Trophoblast cell (in vitro differentiated cells and primary cell): ENCODE data around the gene CAND2.
A peak's percentile ranks its signal among the peaks of the same experiment; 100 is the strongest.

Experiments used
- DNase-seq, 2 donors: peaks; one replicate each; pipeline ENCODE4 v3.0.0-alpha.2; 2016
- H2AFZ ChIP-seq: 2 replicates; pipeline ENCODE4 v1.6.1; 2013; ENCODE audit warnings: low read length, moderate library complexity, mild to moderate bottlenecking; ENCODE audit not compliant: insufficient read depth, poor library complexity
- H2AK5ac ChIP-seq: 2 replicates; pipeline ENCODE4 v1.6.1; 2013; ENCODE audit warnings: mild to moderate bottlenecking, low read length
- H2BK120ac ChIP-seq: 2 replicates; pipeline ENCODE4 v1.6.1; 2013; ENCODE audit warnings: low read length, mild to moderate bottlenecking, moderate library complexity; ENCODE audit not compliant: insufficient read depth, poor library complexity
- H2BK12ac ChIP-seq: 2 replicates; pipeline ENCODE4 v1.6.1; 2013; ENCODE audit warnings: mild to moderate bottlenecking, low read length, moderate library complexity
- H2BK5ac ChIP-seq: 2 replicates; pipeline ENCODE4 v1.6.1; 2013; ENCODE audit warnings: low read length, low read depth, moderate library complexity, mild to moderate bottlenecking; ENCODE audit not compliant: poor library complexity
- H3K14ac ChIP-seq: 2 replicates; pipeline ENCODE4 v1.6.1; 2013; ENCODE audit warnings: mild to moderate bottlenecking, low read length
- H3K18ac ChIP-seq: 2 replicates; pipeline ENCODE4 v1.6.1; 2013; ENCODE audit warnings: mild to moderate bottlenecking, low read length
- H3K23ac ChIP-seq: 2 replicates; pipeline ENCODE4 v1.6.1; 2013; ENCODE audit warnings: low read length
- H3K27ac ChIP-seq: 2 replicates; pipeline ENCODE4 v1.5.1; 2013; ENCODE audit warnings: low read depth, mild to moderate bottlenecking, inconsistent platforms, low read length, moderate library complexity
- H3K27me3 ChIP-seq: 2 replicates; pipeline ENCODE4 v1.6.1; 2013; ENCODE audit warnings: inconsistent platforms, mild to moderate bottlenecking, low read length, moderate library complexity; ENCODE audit not compliant: insufficient read depth
- H3K36me3 ChIP-seq, 2 experiments: 1 replicate in 1 of 2; 2 replicates in 1 of 2; pipeline ENCODE4 v1.6.1; 2013; ENCODE audit warnings: low read length in 2 of 2, mild to moderate bottlenecking in 2 of 2, moderate library complexity in 1 of 2; ENCODE audit not compliant: insufficient read depth in 2 of 2, control insufficient read depth in 1 of 2
- H3K4ac ChIP-seq: 2 replicates; pipeline ENCODE4 v1.6.1; 2013; ENCODE audit warnings: low read depth, mild to moderate bottlenecking, low read length, moderate library complexity
- H3K4me1 ChIP-seq, 2 experiments: 1 replicate in 1 of 2; 2 replicates in 1 of 2; pipeline ENCODE4 v1.6.1; 2013; ENCODE audit warnings: low read length in 2 of 2, mild to moderate bottlenecking in 2 of 2, moderate library complexity in 1 of 2; ENCODE audit not compliant: insufficient read depth in 2 of 2, control insufficient read depth in 1 of 2
- H3K4me2 ChIP-seq: 2 replicates; pipeline ENCODE4 v1.6.1; 2013; ENCODE audit warnings: inconsistent platforms, mild to moderate bottlenecking, low read length, moderate library complexity
- H3K4me3 ChIP-seq: 2 replicates; pipeline ENCODE4 v1.5.1; 2013; ENCODE audit warnings: mild to moderate bottlenecking, low read depth, low read length, inconsistent platforms
- H3K79me1 ChIP-seq: one replicate; pipeline ENCODE4 v1.6.1; 2013; ENCODE audit warnings: low read length
- H3K79me2 ChIP-seq: 2 replicates; pipeline ENCODE4 v1.6.1; 2013; ENCODE audit warnings: low read length, mild to moderate bottlenecking; ENCODE audit not compliant: control insufficient read depth, insufficient read depth, poor library complexity
- H3K9ac ChIP-seq: 2 replicates; pipeline ENCODE4 v1.6.1; 2013; ENCODE audit warnings: mild to moderate bottlenecking, low read length
- H3K9me3 ChIP-seq: 2 replicates; pipeline ENCODE4 v1.6.1; 2013; ENCODE audit warnings: low read depth, mild to moderate bottlenecking, control low read depth, inconsistent platforms, low read length; ENCODE audit not compliant: insufficient read depth
- H4K12ac ChIP-seq: 2 replicates; pipeline ENCODE4 v1.6.1; 2013; ENCODE audit warnings: low read depth, mild to moderate bottlenecking, low read length, moderate library complexity
- H4K8ac ChIP-seq: 2 replicates; pipeline ENCODE4 v1.6.1; 2013; ENCODE audit warnings: low read depth, mild to moderate bottlenecking, low read length, moderate library complexity
- H4K91ac ChIP-seq: one replicate; pipeline ENCODE4 v1.6.1; 2013; ENCODE audit warnings: low read depth, mild to moderate bottlenecking, low read length, moderate library complexity
- WGBS: extraction: QIAGEN DNeasy Blood & Tissue Kit; methylation state at CpG from one replicate; pipeline ENCODE4 v1.1.7; 2013; ENCODE audit warnings: missing lambda C conversion rate; ENCODE audit not compliant: insufficient read length, insufficient coverage; ENCODE audit errors: extremely low coverage; 5-methylcytosine and 5-hydroxymethylcytosine counted together

CAND2 gene

GRCh38 chr3:12835052-12835665, 38.7 kb downstream of the CAND2 start:
- no peak overlapping the region for H2BK12ac ChIP-seq
- no CpG with 5 or more reads among the region's 6 CpGs for WGBS
- no peak overlapping the region for H4K91ac ChIP-seq
- H3K4ac ChIP-seq: no peak overlapping the region
- H3K9me3 ChIP-seq: no peaks in the 10 kb centered on the region
- H2AK5ac ChIP-seq: no peak overlapping the region
- H3K14ac ChIP-seq: no peak overlapping the region
- no peaks in the 10 kb centered on the region for H3K79me1 ChIP-seq
- no peak overlapping the region for H3K18ac ChIP-seq
- H3K9ac ChIP-seq: no peak overlapping the region
- peaks cover 46 to 83% of the 10 kb centered on the region in 2 experiments for H3K36me3 ChIP-seq
- no peak overlapping the region for H2BK120ac ChIP-seq
- no peak overlapping the region for H4K12ac ChIP-seq
- no peaks in the 10 kb centered on the region for H3K27me3 ChIP-seq
- peaks cover 5% of the 10 kb centered on the region for H3K79me2 ChIP-seq
- no peak overlapping the region for H2AFZ ChIP-seq
- no peak overlapping the region for H3K23ac ChIP-seq
- no peak overlapping the region for H3K4me3 ChIP-seq
- no peak overlapping the region for H3K27ac ChIP-seq
- DNase-seq: no peak
- peaks cover 6% of the 10 kb centered on the region in 2 experiments for H3K4me1 ChIP-seq
- H3K4me2 ChIP-seq: no peak overlapping the region
- H4K8ac ChIP-seq: no peak overlapping the region
- H2BK5ac ChIP-seq: no peak overlapping the region

GRCh38 chr3:12837295-12837986, 41.0 kb downstream of the CAND2 start:
- H3K4me3 ChIP-seq: no peak overlapping the region
- H3K23ac ChIP-seq: no peak overlapping the region
- H2BK120ac ChIP-seq: no peak overlapping the region
- WGBS: no CpG with 5 or more reads among the region's 6 CpGs
- H3K27me3 ChIP-seq: no peaks in the 10 kb centered on the region
- no peak overlapping the region for H3K4me2 ChIP-seq
- no peak overlapping the region for H2BK12ac ChIP-seq
- no peak overlapping the region for H3K14ac ChIP-seq
- no peak overlapping the region for H3K27ac ChIP-seq
- peak overlapping the region; percentile 57 for H3K4ac ChIP-seq
- DNase-seq: no peak
- peaks cover 7% of the 10 kb centered on the region for H3K79me1 ChIP-seq
- no peak overlapping the region for H2AK5ac ChIP-seq
- no peak overlapping the region for H3K9ac ChIP-seq
- peaks cover 41 to 71% of the 10 kb centered on the region in 2 experiments for H3K36me3 ChIP-seq
- H4K12ac ChIP-seq: no peak overlapping the region
- H3K18ac ChIP-seq: no peak overlapping the region
- H3K9me3 ChIP-seq: no peaks in the 10 kb centered on the region
- H4K91ac ChIP-seq: no peak overlapping the region
- H4K8ac ChIP-seq: no peak overlapping the region
- H3K4me1 ChIP-seq: peaks cover 7 to 9% of the 10 kb centered on the region in 2 experiments
- peaks cover 15% of the 10 kb centered on the region for H3K79me2 ChIP-seq
- H2AFZ ChIP-seq: no peak overlapping the region
- no peak overlapping the region for H2BK5ac ChIP-seq

GRCh38 chr3:12838179-12838965, 41.9 kb downstream of the CAND2 start:
- no peak overlapping the region for H3K9ac ChIP-seq

GRCh38 chr3:12839156-12839946, 42.9 kb downstream of the CAND2 start:
- no peak for DNase-seq
- no peaks in the 10 kb centered on the region for H3K27me3 ChIP-seq
- peaks cover 7% of the 10 kb centered on the region for H3K79me1 ChIP-seq
- H4K91ac ChIP-seq: no peak overlapping the region
- no peak overlapping the region for H3K4me3 ChIP-seq
- no peaks in the 10 kb centered on the region for H3K9me3 ChIP-seq
- no peak overlapping the region for H3K18ac ChIP-seq
- no CpG with 5 or more reads among the region's 11 CpGs for WGBS
- no peak overlapping the region for H2BK5ac ChIP-seq
- no peak overlapping the region for H4K8ac ChIP-seq
- H3K14ac ChIP-seq: no peak overlapping the region
- H2AK5ac ChIP-seq: no peak overlapping the region
- no peak overlapping the region for H2BK120ac ChIP-seq
- no peak overlapping the region for H3K23ac ChIP-seq
- H2BK12ac ChIP-seq: no peak overlapping the region
- H3K27ac ChIP-seq: no peak overlapping the region
- H3K36me3 ChIP-seq: peaks cover 30 to 53% of the 10 kb centered on the region in 2 experiments
- H3K9ac ChIP-seq: no peak overlapping the region
- H3K4me2 ChIP-seq: peak overlapping the region; percentile 81
- H4K12ac ChIP-seq: no peak overlapping the region
- H3K79me2 ChIP-seq: peaks cover 15% of the 10 kb centered on the region
- no peak overlapping the region for H2AFZ ChIP-seq
- H3K4me1 ChIP-seq: peaks cover 7 to 9% of the 10 kb centered on the region in 2 experiments
- H3K4ac ChIP-seq: peak overlapping the region; percentile 57

More at GRCh38 chr3:12838179-12838965, 41.9 kb downstream of the CAND2 start:
- H4K8ac ChIP-seq: no peak overlapping the region
- peaks cover 7 to 9% of the 10 kb centered on the region in 2 experiments for H3K4me1 ChIP-seq
- no peak overlapping the region for H2AFZ ChIP-seq
- no peak overlapping the region for H3K14ac ChIP-seq
- H3K4me2 ChIP-seq: no peak overlapping the region
- no peak overlapping the region for H4K91ac ChIP-seq
- H3K27ac ChIP-seq: no peak overlapping the region
- H3K4ac ChIP-seq: peak overlapping the region; percentile 57
- no peak overlapping the region for H2AK5ac ChIP-seq
- no peaks in the 10 kb centered on the region for H3K9me3 ChIP-seq
- no peak overlapping the region for H3K18ac ChIP-seq
- H3K23ac ChIP-seq: no peak overlapping the region
- H3K4me3 ChIP-seq: no peak overlapping the region
- H3K27me3 ChIP-seq: no peaks in the 10 kb centered on the region
- H2BK5ac ChIP-seq: no peak overlapping the region
- DNase-seq: no peak
- H3K79me1 ChIP-seq: peaks cover 7% of the 10 kb centered on the region
- WGBS: no CpG with 5 or more reads among the region's 13 CpGs
- H2BK120ac ChIP-seq: no peak overlapping the region
- H3K79me2 ChIP-seq: peaks cover 15% of the 10 kb centered on the region
- H4K12ac ChIP-seq: no peak overlapping the region
- peaks cover 37 to 63% of the 10 kb centered on the region in 2 experiments for H3K36me3 ChIP-seq
- H2BK12ac ChIP-seq: no peak overlapping the region
